GM19467 (cell line): ENCODE data around the gene BCDIN3D.
"Not testable (repeated sequence)": the region's sequence is repeated elsewhere in the genome, so short reads cannot be mapped to it uniquely, and the experiment has no call there.

Source experiments
- ATAC-seq: cut with Tn5 transposase; IDR thresholded peaks from one replicate; pipeline ENCODE4 v1.9.1; 2021; ENCODE audit warnings: mild to moderate bottlenecking, moderate library complexity; ENCODE audit not compliant: unreplicated experiment

Gene BCDIN3D

GRCh38 chr12:49863946-49864797, 21.3 kb upstream of the BCDIN3D start:
- ATAC-seq: no peak

- not testable (repeated sequence) for ATAC-seq
Measured at GRCh38 chr12:49860921-49861320, 18.0 kb upstream of the BCDIN3D start.

- not testable (repeated sequence) for ATAC-seq
Measured at GRCh38 chr12:49855890-49856289, 13.0 kb upstream of the BCDIN3D start.

- no peak for ATAC-seq
Measured at GRCh38 chr12:49854976-49855375, 12.1 kb upstream of the BCDIN3D start.

- no peak for ATAC-seq
Measured at GRCh38 chr12:49853671-49854070, 10.8 kb upstream of the BCDIN3D start.

GRCh38 chr12:49847161-49847560, 4.3 kb upstream of the BCDIN3D start:
- ATAC-seq: no peak

GRCh38 chr12:49846032-49846431, 3.1 kb upstream of the BCDIN3D start:
- no peak for ATAC-seq

- ATAC-seq: no peak
Measured at GRCh38 chr12:49843876-49844437, 1.1 kb upstream of the BCDIN3D start.

- no peak for ATAC-seq
Measured at GRCh38 chr12:49843411-49843810, 505 bp upstream of the BCDIN3D start.

- ATAC-seq: no peak
Measured at GRCh38 chr12:49838973-49839633, 3.8 kb downstream of the BCDIN3D start.

- no peak for ATAC-seq
Measured at GRCh38 chr12:49832836-49833421, 10.0 kb downstream of the BCDIN3D start.

- no peak for ATAC-seq
Measured at GRCh38 chr12:49831717-49832116, 11.2 kb downstream of the BCDIN3D start.

GRCh38 chr12:49828133-49829091, 14.5 kb downstream of the BCDIN3D start, which contains the start of gene NCKAP5L:
Gene NCKAP5L (minus strand): TSS chr12:49828413. CDS start chr12:49804044, 24,369 bp downstream.
- ATAC-seq: peak; percentile 81

GRCh38 chr12:49827401-49828099, 15.4 kb downstream of the BCDIN3D start:
- no peak for ATAC-seq

GRCh38 chr12:49827051-49827400, 15.9 kb downstream of the BCDIN3D start:
- no peak for ATAC-seq

GRCh38 chr12:49825971-49826421, 16.9 kb downstream of the BCDIN3D start:
- no peak for ATAC-seq

- no peak for ATAC-seq
Measured at GRCh38 chr12:49825360-49825970, 17.4 kb downstream of the BCDIN3D start.

GRCh38 chr12:49824895-49825294, 18.0 kb downstream of the BCDIN3D start:
- no peak for ATAC-seq

- no peak for ATAC-seq
Measured at GRCh38 chr12:49824416-49824815, 18.5 kb downstream of the BCDIN3D start.
